KMS-11 (cell line): ENCODE measurements around the gene RNF6.

Experiments
- H2AFZ ChIP-seq: fragments of 200-600 bp; sonication (generic); 2 replicates; pipeline ENCODE4 v1.6.1; 2016; ENCODE audit warnings: antibody characterized with exemption, mixed run types, low read depth
- H3K27ac ChIP-seq: fragments of 200-600 bp; sonication (generic); 2 replicates; pipeline ENCODE4 v1.6.1; 2016; ENCODE audit warnings: mild to moderate bottlenecking, mixed run types
- H3K27me3 ChIP-seq: fragments of 200-600 bp; sonication (generic); 2 replicates; pipeline ENCODE4 v1.6.1; 2017; ENCODE audit warnings: mild to moderate bottlenecking, low read depth, mixed run types, moderate library complexity; ENCODE audit not compliant: insufficient read depth
- H3K36me3 ChIP-seq: fragments of 200-600 bp; sonication (generic); 2 replicates; pipeline ENCODE4 v1.6.1; 2017; ENCODE audit warnings: mild to moderate bottlenecking, mixed run types; ENCODE audit not compliant: insufficient read depth
- H3K4me1 ChIP-seq: fragments of 200-600 bp; sonication (generic); 2 replicates; pipeline ENCODE4 v1.6.1; 2016; ENCODE audit warnings: mild to moderate bottlenecking, low read depth, mixed run types; ENCODE audit not compliant: poor library complexity, severe bottlenecking
- H3K4me2 ChIP-seq: fragments of 200-600 bp; sonication (generic); 2 replicates; pipeline ENCODE4 v1.7.0; 2016; ENCODE audit warnings: mild to moderate bottlenecking, mixed run types
- H3K4me3 ChIP-seq: fragments of 200-600 bp; sonication (generic); IDR thresholded peaks from 2 replicates; pipeline ENCODE4 v1.6.1; 2017; ENCODE audit warnings: low read depth, low read length, mixed read lengths; ENCODE audit not compliant: insufficient read depth
- H3K79me2 ChIP-seq: fragments of 200-600 bp; sonication (generic); 2 replicates; pipeline ENCODE4 v1.6.1; 2016; ENCODE audit warnings: low read depth, mixed run types; ENCODE audit not compliant: insufficient read depth
- H3K9ac ChIP-seq: fragments of 200-600 bp; sonication (generic); 2 replicates; pipeline ENCODE4 v1.6.1; 2016; ENCODE audit warnings: mild to moderate bottlenecking, mixed run types
- H4K20me1 ChIP-seq: fragments of 200-600 bp; sonication (generic); 2 replicates; pipeline ENCODE4 v1.6.1; 2016; ENCODE audit warnings: mild to moderate bottlenecking, mixed run types; ENCODE audit not compliant: insufficient read depth
- CTCF ChIP-seq: fragments of 200-600 bp; sonication (generic); conservative IDR thresholded peaks from 2 replicates; pipeline ENCODE4 v1.6.1; 2017; ENCODE audit warnings: low read depth, mild to moderate bottlenecking, antibody characterized with exemption, low read length, moderate library complexity, mixed read lengths

The RNF6 gene

GRCh38 chr13:26249551-26249950, 27.4 kb upstream of the RNF6 start:
- TF ChIP-seq CTCF = no peak
- H3K79me2 ChIP-seq = no peaks in the 10 kb centered on the region
- H3K36me3 ChIP-seq = no peaks in the 10 kb centered on the region
- no peak overlapping the region for H3K4me2 ChIP-seq
- no peak overlapping the region for H3K4me3 ChIP-seq
- no peaks in the 10 kb centered on the region for H3K27me3 ChIP-seq
- no peaks in the 10 kb centered on the region for H4K20me1 ChIP-seq
- H3K4me1 ChIP-seq = no peaks in the 10 kb centered on the region
- no peak overlapping the region for H3K27ac ChIP-seq
- no peak overlapping the region for H2AFZ ChIP-seq
- H3K9ac ChIP-seq = no peak overlapping the region

DNA sequence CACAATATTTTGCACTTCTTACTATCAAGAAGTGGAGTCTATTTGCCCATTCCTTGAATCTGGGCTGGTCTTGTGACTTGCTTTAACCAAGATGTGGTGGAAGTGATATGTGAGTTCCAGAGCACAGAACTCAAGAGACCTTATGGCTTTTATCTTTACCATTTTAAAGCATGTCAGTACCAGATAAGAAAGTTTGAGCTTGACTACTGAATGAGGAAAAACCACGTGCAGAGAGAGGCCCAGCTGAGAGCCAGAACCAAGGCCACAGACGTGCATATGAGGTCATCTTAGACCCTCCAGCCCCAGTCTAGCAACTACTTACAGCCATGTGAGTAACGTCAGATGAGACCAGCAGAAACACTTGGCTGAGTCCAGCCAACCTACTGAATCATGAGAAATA, 25.5 kb upstream of the RNF6 start:
- Histone ChIP-seq H3K36me3 (no peaks in the 10 kb centered on the region), H3K27ac (no peak overlapping the region), H3K4me1 (no peaks in the 10 kb centered on the region), H3K79me2 (no peaks in the 10 kb centered on the region), H4K20me1 (no peaks in the 10 kb centered on the region), H3K27me3 (no peaks in the 10 kb centered on the region), H3K4me2 (no peak overlapping the region), H3K4me3 (no peak overlapping the region), H2AFZ (no peak overlapping the region), H3K9ac (no peak overlapping the region)
- TF ChIP-seq CTCF = no peak

DNA sequence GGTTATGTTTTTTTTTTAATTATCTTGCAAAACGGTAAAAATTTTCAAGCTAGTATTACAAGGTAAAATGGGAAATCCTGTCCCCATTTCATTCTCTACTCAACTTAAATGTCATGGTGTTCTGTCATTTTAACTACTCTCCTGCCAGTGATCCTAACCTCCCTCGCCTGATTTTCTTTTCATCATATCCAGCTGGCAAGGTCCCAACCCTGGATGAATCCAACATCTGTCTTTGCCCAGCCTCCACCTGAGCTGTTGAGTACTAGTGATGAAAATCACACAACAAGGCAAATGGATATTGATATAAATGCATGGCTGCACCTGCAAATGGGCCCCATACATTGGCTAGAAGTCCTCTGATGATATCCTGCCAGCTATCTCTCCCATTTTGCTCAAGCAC, 24.9 kb upstream of the RNF6 start:
- Histone ChIP-seq H3K4me3 (no peak overlapping the region), H3K36me3 (no peaks in the 10 kb centered on the region), H3K9ac (no peak overlapping the region)

DNA sequence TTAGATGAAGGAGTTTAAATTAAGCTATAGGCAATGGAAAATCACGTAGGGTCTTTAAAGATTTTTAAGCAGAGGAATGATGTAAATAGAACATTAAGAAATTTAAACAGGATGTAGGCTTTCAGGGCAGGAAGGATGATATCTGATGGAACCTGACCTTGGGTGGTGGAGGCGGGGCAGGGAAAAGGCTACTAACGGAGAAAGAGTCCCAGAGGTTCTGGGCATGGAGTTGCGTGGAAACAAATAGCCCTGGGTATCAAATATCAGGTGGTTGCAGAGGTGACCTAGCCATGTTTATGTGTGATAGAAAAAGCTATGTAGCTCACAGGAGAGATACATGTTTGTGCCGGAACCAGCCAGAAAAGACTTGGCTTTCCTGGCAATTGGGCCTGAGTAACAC, 24.0 kb upstream of the RNF6 start:
- no peak for TF ChIP-seq CTCF

More for the DNA sequence above, 24.9 kb upstream of the RNF6 start:
- no peak for TF ChIP-seq CTCF
- H3K27ac ChIP-seq = no peak overlapping the region
- H3K4me1 ChIP-seq = no peaks in the 10 kb centered on the region
- H4K20me1 ChIP-seq = no peaks in the 10 kb centered on the region
- H3K79me2 ChIP-seq = no peaks in the 10 kb centered on the region
- H3K4me2 ChIP-seq = no peak overlapping the region
- no peak overlapping the region for H2AFZ ChIP-seq
- no peaks in the 10 kb centered on the region for H3K27me3 ChIP-seq

GRCh38 chr13:26236296-26236695, 14.2 kb upstream of the RNF6 start:
- H4K20me1 ChIP-seq = no peaks in the 10 kb centered on the region
- no peak overlapping the region for H3K9ac ChIP-seq
- H3K27ac ChIP-seq = no peak overlapping the region
- H3K27me3 ChIP-seq = no peaks in the 10 kb centered on the region
- no peak overlapping the region for H3K4me2 ChIP-seq
- H2AFZ ChIP-seq = no peak overlapping the region
- H3K79me2 ChIP-seq = no peaks in the 10 kb centered on the region
- no peak for TF ChIP-seq CTCF
- no peaks in the 10 kb centered on the region for H3K4me1 ChIP-seq
- H3K4me3 ChIP-seq = no peak overlapping the region
- no peaks in the 10 kb centered on the region for H3K36me3 ChIP-seq

More for the DNA sequence above, 24.0 kb upstream of the RNF6 start:
- H3K4me3 ChIP-seq = no peak overlapping the region
- H3K4me2 ChIP-seq = no peak overlapping the region
- no peaks in the 10 kb centered on the region for H3K36me3 ChIP-seq
- no peak overlapping the region for H2AFZ ChIP-seq
- no peaks in the 10 kb centered on the region for H3K27me3 ChIP-seq
- H3K4me1 ChIP-seq = no peaks in the 10 kb centered on the region
- no peaks in the 10 kb centered on the region for H3K79me2 ChIP-seq
- no peak overlapping the region for H3K27ac ChIP-seq
- no peaks in the 10 kb centered on the region for H4K20me1 ChIP-seq
- no peak overlapping the region for H3K9ac ChIP-seq
